A549 (cell line): Measurements from ENCODE around the gene LPCAT1. TPM values are rescaled to one million over a fixed set of nuclear protein-coding genes. Genes with fewer than 3 reads are reported as not detected.

Experiments used
- ATAC-seq, 2 experiments: fragments of 200-7000 bp in 1 of 2; fragments of >200 bp in 1 of 2; cut with Nextera tagmentation in 1 of 2; cut with Tn5 transposase in 1 of 2; 3 replicates each; pipeline versions ENCODE4 v1.8.0 to v1.9.1; 2018 to 2020; ENCODE audit warnings: mild to moderate bottlenecking in 1 of 2, moderate library complexity in 1 of 2
- CTCF ChIA-PET: fragments of 300-600 bp; sonication (Branson Sonifier 250); formaldehyde crosslinking; extraction: SDS; loops from one replicate; lab custom pipeline; 2021; ENCODE audit warnings: antibody characterized with exemption, inconsistent platforms; lab: Yijun Ruan, JAX
- POLR2A ChIA-PET: fragments of 350-600 bp; formaldehyde crosslinking; extraction: SDS; loops from one replicate; lab custom pipeline; 2021; ENCODE audit warnings: antibody characterized with exemption, inconsistent platforms; lab: Yijun Ruan, JAX
- DNase-seq, 2 experiments: peaks; one replicate each; pipeline versions ENCODE4 v3.0.0 to v3.0.0-alpha.2; 2011 to 2016; ENCODE audit warnings: low read depth in 1 of 2, low spot score in 1 of 2
- FAIRE-seq: peaks from 2 replicates; lab custom pipeline; 2011; peaks lifted over from hg19 to GRCh38; lab: Jason Lieb, UNC
- H3K27ac ChIP-seq, 2 experiments: fragments of >200 bp; sonication (Bioruptor Twin); formaldehyde crosslinking; 3 replicates each; pipeline ENCODE4 v1.5.1; 2016 to 2017
- H3K4me1 ChIP-seq: fragments of >200 bp; sonication (Bioruptor Twin); formaldehyde crosslinking; 3 replicates; pipeline ENCODE4 v1.6.1; 2016
- H3K4me2 ChIP-seq: fragments of >200 bp; sonication (Bioruptor Twin); formaldehyde crosslinking; 3 replicates; pipeline ENCODE4 v1.6.1; 2016
- H3K4me3 ChIP-seq: fragments of >200 bp; sonication (Bioruptor Twin); formaldehyde crosslinking; 3 replicates; pipeline ENCODE4 v1.5.1; 2016
- H3K9me3 ChIP-seq: fragments of >200 bp; sonication (Bioruptor Twin); formaldehyde crosslinking; 3 replicates; pipeline ENCODE4 v1.6.1; 2016
- BCL3 ChIP-seq: fragments of >200 bp; sonication (Bioruptor Twin); formaldehyde crosslinking; IDR thresholded peaks from 3 replicates; pipeline ENCODE4 v1.6.1; 2016
- CEBPB ChIP-seq, 2 experiments: fragments of >200 bp in 1 of 2; sonication (Bioruptor Twin) in 1 of 2; formaldehyde crosslinking in 1 of 2; IDR thresholded peaks; 2 replicates each; pipeline ENCODE4 v1.6.1; 2012 to 2016
- E2F6 ChIP-seq: IDR thresholded peaks from 2 replicates; pipeline ENCODE4 v1.6.1; 2012; ENCODE audit warnings: low read depth, borderline replicate concordance
- EP300 ChIP-seq, 2 experiments: fragments of >200 bp; sonication (Bioruptor Twin); formaldehyde crosslinking; IDR thresholded peaks; 2 replicates in 1 of 2; 3 replicates in 1 of 2; pipeline ENCODE4 v1.6.1; 2016 to 2017
- FOSB ChIP-seq: fragments of 250-450 bp; sonication (Bioruptor Pico); IDR thresholded peaks from 2 replicates; pipeline ENCODE4 v1.5.0; 2020; ENCODE audit warnings: mild to moderate bottlenecking, moderate library complexity
- HDAC2 ChIP-seq: fragments of 200-600 bp; sonication (generic); IDR thresholded peaks from 2 replicates; pipeline ENCODE4 v1.6.1; 2016
- HOXB13 ChIP-seq: fragments of 250-450 bp; sonication (Bioruptor Pico); IDR thresholded peaks from 2 replicates; pipeline ENCODE4 v1.5.0; 2020; ENCODE audit warnings: low read depth, mild to moderate bottlenecking, moderate library complexity
- JUN ChIP-seq, 2 experiments: fragments of >200 bp; sonication (Bioruptor Twin); formaldehyde crosslinking; IDR thresholded peaks; 2 replicates in 1 of 2; 3 replicates in 1 of 2; pipeline ENCODE4 v1.6.1; 2016 to 2017
- KDM5A ChIP-seq: fragments of 200-600 bp; sonication (generic); IDR thresholded peaks from 2 replicates; pipeline ENCODE4 v1.6.1; 2016; ENCODE audit warnings: antibody characterized with exemption, mild to moderate bottlenecking
- MAFK ChIP-seq: fragments of 450-650 bp; IDR thresholded peaks from 2 replicates; pipeline ENCODE4 v1.6.1; 2014; ENCODE audit not compliant: partially characterized antibody
- MYC ChIP-seq: IDR thresholded peaks from 2 replicates; pipeline ENCODE4 v1.6.1; 2012; ENCODE audit warnings: mild to moderate bottlenecking, inconsistent platforms, low read length, improper control_type of control experiment, borderline replicate concordance
- NFE2L2 ChIP-seq: fragments of 150-350 bp; conservative IDR thresholded peaks from 2 replicates; pipeline ENCODE4 v1.6.1; 2014; ENCODE audit warnings: low read length
- NPAS2 ChIP-seq: fragments of 250-450 bp; sonication (Bioruptor Pico); IDR thresholded peaks from 2 replicates; pipeline ENCODE4 v1.8.0; 2022; ENCODE audit warnings: mild to moderate bottlenecking, moderate library complexity, borderline replicate concordance
- NR3C1 ChIP-seq: fragments of >200 bp; sonication (Bioruptor Twin); formaldehyde crosslinking; IDR thresholded peaks from 3 replicates; pipeline ENCODE4 v1.6.1; 2017
- POLR2AphosphoS2 ChIP-seq: conservative IDR thresholded peaks from 2 replicates; pipeline ENCODE4 v1.6.1; 2012; ENCODE audit warnings: low read length, improper control_type of control experiment, inconsistent platforms
- RARB ChIP-seq: fragments of 250-450 bp; sonication (Bioruptor Pico); IDR thresholded peaks from 2 replicates; pipeline ENCODE4 v1.8.0; 2021; ENCODE audit warnings: mild to moderate bottlenecking, moderate library complexity
- RFX5 ChIP-seq: fragments of 450-650 bp; IDR thresholded peaks from 2 replicates; pipeline ENCODE4 v1.7.1; 2014; ENCODE audit warnings: antibody characterized with exemption, mild to moderate bottlenecking, moderate library complexity
- SMC3 ChIP-seq: fragments of >200 bp; sonication (Bioruptor Twin); formaldehyde crosslinking; IDR thresholded peaks from 3 replicates; pipeline ENCODE4 v1.6.1; 2018; ENCODE audit warnings: inconsistent platforms
- TFCP2L1 ChIP-seq: fragments of 250-450 bp; sonication (Bioruptor Pico); IDR thresholded peaks from 2 replicates; pipeline ENCODE4 v1.5.0; 2021; ENCODE audit warnings: mild to moderate bottlenecking
- USF2 ChIP-seq: fragments of 450-650 bp; IDR thresholded peaks from 2 replicates; pipeline ENCODE4 v1.6.1; 2014; ENCODE audit warnings: antibody characterized with exemption
- ZSCAN20 ChIP-seq: fragments of 250-450 bp; sonication (Bioruptor Pico); IDR thresholded peaks from 2 replicates; pipeline ENCODE4 v1.8.0; 2022; ENCODE audit warnings: mild to moderate bottlenecking, moderate library complexity
- WGBS: methylation state at CpG from one replicate; pipeline ENCODE4 v1.1.6; 2017; ENCODE audit errors: missing lambda C conversion rate; 5-methylcytosine and 5-hydroxymethylcytosine counted together
- polyA plus RNA-seq, 4 experiments: library from polyadenylated mRNA; depleted of rRNA in 3 of 4; stranded (reverse); fragments of >200 nt; fragmentation: RNase III in 1 of 4; extraction: RNeasy Plus Mini Kit Qiagen cat#74134 plus additional on column Dnase treatment in 1 of 4; gene quantifications; 2 replicates in 3 of 4; 3 replicates in 1 of 4; pipeline ENCODE4 v1.2.3, GENCODE V29; 2011 to 2017
- TF ChIP-seq, protein P1 (sequence below): fragments of 150-350 bp; IDR thresholded peaks from 2 replicates; pipeline ENCODE4 v1.6.1; 2014; ENCODE audit warnings: low read depth, mild to moderate bottlenecking, low read length
- TF ChIP-seq, protein P2 (sequence below): fragments of 250-450 bp; sonication (Bioruptor Pico); IDR thresholded peaks from 2 replicates; pipeline ENCODE4 v1.5.0; 2021; ENCODE audit warnings: mild to moderate bottlenecking, moderate library complexity, borderline replicate concordance

LPCAT1 gene
- polyA plus RNA-seq, 2 of the 4 experiments (the other 2 are of a cell fraction): 22.9 to 74.9 TPM

DNA sequence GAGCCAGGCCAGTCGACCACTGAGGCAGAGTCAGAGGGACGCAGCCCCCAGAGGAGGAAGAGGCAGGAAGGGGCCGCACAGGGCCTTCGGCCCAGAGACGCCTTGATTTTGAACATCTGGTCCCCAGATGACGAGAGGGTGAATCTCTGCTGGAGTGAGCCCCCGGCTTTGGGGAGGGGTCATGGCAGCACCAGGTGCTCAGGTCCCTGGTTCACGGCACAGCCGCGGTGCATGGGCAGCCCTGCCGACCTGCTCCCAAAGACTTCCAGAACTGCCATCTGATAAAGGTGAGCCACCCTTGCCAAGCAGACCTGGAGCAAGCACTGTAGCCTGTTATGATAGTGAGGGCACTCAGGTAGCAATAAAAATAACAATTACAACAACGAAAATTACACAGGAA, 29.8 kb downstream of the LPCAT1 start (continued):
- TF ChIP-seq, protein P1, sequence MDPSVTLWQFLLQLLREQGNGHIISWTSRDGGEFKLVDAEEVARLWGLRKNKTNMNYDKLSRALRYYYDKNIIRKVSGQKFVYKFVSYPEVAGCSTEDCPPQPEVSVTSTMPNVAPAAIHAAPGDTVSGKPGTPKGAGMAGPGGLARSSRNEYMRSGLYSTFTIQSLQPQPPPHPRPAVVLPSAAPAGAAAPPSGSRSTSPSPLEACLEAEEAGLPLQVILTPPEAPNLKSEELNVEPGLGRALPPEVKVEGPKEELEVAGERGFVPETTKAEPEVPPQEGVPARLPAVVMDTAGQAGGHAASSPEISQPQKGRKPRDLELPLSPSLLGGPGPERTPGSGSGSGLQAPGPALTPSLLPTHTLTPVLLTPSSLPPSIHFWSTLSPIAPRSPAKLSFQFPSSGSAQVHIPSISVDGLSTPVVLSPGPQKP: no peak
- TF ChIP-seq, protein P2, sequence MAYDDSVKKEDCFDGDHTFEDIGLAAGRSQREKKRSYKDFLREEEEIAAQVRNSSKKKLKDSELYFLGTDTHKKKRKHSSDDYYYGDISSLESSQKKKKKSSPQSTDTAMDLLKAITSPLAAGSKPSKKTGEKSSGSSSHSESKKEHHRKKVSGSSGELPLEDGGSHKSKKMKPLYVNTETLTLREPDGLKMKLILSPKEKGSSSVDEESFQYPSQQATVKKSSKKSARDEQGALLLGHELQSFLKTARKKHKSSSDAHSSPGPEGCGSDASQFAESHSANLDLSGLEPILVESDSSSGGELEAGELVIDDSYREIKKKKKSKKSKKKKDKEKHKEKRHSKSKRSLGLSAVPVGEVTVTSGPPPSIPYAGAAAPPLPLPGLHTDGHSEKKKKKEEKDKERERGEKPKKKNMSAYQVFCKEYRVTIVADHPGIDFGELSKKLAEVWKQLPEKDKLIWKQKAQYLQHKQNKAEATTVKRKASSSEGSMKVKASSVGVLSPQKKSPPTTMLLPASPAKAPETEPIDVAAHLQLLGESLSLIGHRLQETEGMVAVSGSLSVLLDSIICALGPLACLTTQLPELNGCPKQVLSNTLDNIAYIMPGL (CRISPR knock-in tag): no peak
- TF ChIP-seq EP300 (IDR thresholded peaks at IDR 0.05): no peak

DNA sequence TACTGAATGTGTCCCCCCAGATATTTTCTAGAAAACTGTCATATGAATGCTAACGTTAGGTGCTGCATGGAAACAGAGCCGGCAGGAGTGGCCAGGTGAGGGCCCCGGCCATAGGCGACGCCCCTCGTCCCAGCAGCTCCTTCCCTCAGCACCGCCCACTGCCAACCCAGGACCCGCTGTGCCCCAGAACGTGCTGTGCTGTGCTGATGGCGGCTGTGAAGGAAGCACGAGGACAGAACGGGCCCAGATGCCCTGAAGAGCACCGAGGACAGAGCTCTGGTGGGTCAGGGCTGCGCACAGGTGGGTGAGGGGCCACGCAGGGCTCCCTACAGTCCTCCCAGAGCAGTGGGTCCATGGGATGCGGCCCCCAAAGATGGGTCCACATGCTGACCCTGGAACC, 30.3 kb downstream of the LPCAT1 start:
- DNase-seq (no peak), FAIRE-seq (no peak), ATAC-seq (no peak)
- H3K27ac ChIP-seq: no peak overlapping the region
- H3K9me3 ChIP-seq: no peaks in the 10 kb centered on the region
- WGBS: 86% methylated on average over 13 of the region's 16 CpGs
- H3K4me2 ChIP-seq: no peak overlapping the region
- H3K4me1 ChIP-seq: peaks cover 10% of the 10 kb centered on the region; the same call in 1 of the 3 replicates
- H3K4me3 ChIP-seq: no peak overlapping the region
- ChIA-PET POLR2A (no interaction called here), CTCF (interaction anchor here (1.1 to 1.3 kb wide), 2 partner anchors 13 to 23 kb away, joined by 3 to 4 read pairs; no protein-coding TSS in a partner anchor)
- TF ChIP-seq RARB (no peak), FOSB (CRISPR knock-in tag) (no peak), JUN (IDR thresholded peaks at IDR 0.05) (no peak), USF2 (no peak), MAFK (no peak), ZSCAN20 (CRISPR knock-in tag) (no peak), NPAS2 (CRISPR knock-in tag) (no peak), E2F6 (no peak), CEBPB (IDR thresholded peaks at IDR 0.05) (no peak), BCL3 (no peak), TFCP2L1 (CRISPR knock-in tag) (no peak), RFX5 (no peak), POLR2AphosphoS2 (no peak)

DNA sequence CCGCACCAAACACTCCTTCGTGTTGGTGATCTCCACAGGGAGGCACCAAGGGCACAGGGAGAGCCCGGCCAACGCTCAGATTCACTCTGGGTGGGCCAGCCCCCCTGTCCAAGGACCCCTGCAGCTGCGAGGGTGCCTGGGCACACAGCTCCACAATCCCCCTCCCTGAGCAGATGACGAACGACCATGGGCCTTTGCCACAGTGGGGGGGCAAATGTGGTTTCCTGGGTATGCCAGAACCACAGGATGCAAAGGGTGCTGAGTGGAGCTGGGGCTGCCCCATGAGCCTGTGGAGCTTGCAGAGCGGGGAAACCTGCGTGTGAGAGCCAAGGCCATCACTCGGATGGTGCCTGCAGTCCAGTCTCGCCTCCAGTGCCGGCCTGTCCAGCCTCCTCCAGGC, 31.0 kb downstream of the LPCAT1 start:
- no peaks in the 10 kb centered on the region for H3K9me3 ChIP-seq
- H3K4me2 ChIP-seq: no peak overlapping the region
- ChIA-PET CTCF (interaction anchor here (0.9 to 1.5 kb wide), 4 partner anchors 13 to 23 kb away, joined by 3 to 5 read pairs (median 4); no protein-coding TSS in a partner anchor), POLR2A (no interaction called here)
- TF ChIP-seq, protein P1: no peak
- TF ChIP-seq NFE2L2 (no peak), MYC (no peak), KDM5A (no peak), SMC3 (no peak), JUN (IDR thresholded peaks at IDR 0.05) (no peak), HDAC2 (no peak), HOXB13 (CRISPR knock-in tag) (no peak), NR3C1 (no peak)
- TF ChIP-seq, protein P2 (CRISPR knock-in tag): no peak
- no peak for DNase-seq
- peak in 1 of 2 experiments; percentile 15; a peak in 1 of 6 replicates for ATAC-seq
- H3K4me3 ChIP-seq: no peak overlapping the region
- H3K27ac ChIP-seq: no peak overlapping the region
- FAIRE-seq: no peak
- peaks cover 10% of the 10 kb centered on the region; the same call in 1 of the 3 replicates for H3K4me1 ChIP-seq
- WGBS: 91% methylated on average over 12 of the region's 12 CpGs
